PC-9 (cell line): ENCODE data around the gene PDK4. TPM values are rescaled to one million over a fixed set of nuclear protein-coding genes. Genes with fewer than 3 reads are reported as not detected.

Source experiments
- BruUV-seq: library from RNA; stranded (reverse); fragments of 400-500 nt; replicated peaks from 2 replicates; lab custom pipeline; 2021; lab: Mats Ljungman, UMichigan
- CTCF ChIA-PET: fragments of 300-600 bp; sonication (Branson Sonifier 250); formaldehyde crosslinking; loops from one replicate; lab custom pipeline; 2022; ENCODE audit warnings: antibody characterized with exemption; lab: Charles Lee
- POLR2A ChIA-PET: fragments of 300-600 bp; sonication (Branson Sonifier 250); formaldehyde crosslinking; loops from one replicate; lab custom pipeline; 2022; ENCODE audit warnings: antibody characterized with exemption; ENCODE audit not compliant: unreplicated experiment; lab: Charles Lee
- DNase-seq, 2 experiments: peaks; one replicate each; pipeline versions ENCODE4 v3.0.0 to v3.0.0-alpha.2; 2015 to 2022; ENCODE audit warnings: mixed read lengths in 1 of 2
- H2AFZ ChIP-seq: fragments of 200-600 bp; sonication (generic); 2 replicates; pipeline ENCODE4 v1.8.1; 2017; ENCODE audit warnings: antibody characterized with exemption
- H3F3A ChIP-seq: fragments of 200-600 bp; sonication (generic); 2 replicates; pipeline ENCODE4 v1.8.1; 2017; ENCODE audit warnings: antibody characterized with exemption, mild to moderate bottlenecking, low read depth; ENCODE audit not compliant: insufficient read depth
- H3K27ac ChIP-seq: fragments of 200-600 bp; sonication (generic); 2 replicates; pipeline ENCODE4 v1.6.1; 2016; ENCODE audit warnings: mixed run types
- H3K27me3 ChIP-seq: fragments of 200-600 bp; sonication (generic); 2 replicates; pipeline ENCODE4 v1.6.1; 2016; ENCODE audit warnings: low read depth, mixed run types; ENCODE audit not compliant: insufficient read depth
- H3K36me3 ChIP-seq: fragments of 200-600 bp; sonication (generic); 2 replicates; pipeline ENCODE4 v1.6.1; 2016; ENCODE audit warnings: low read depth, mixed run types
- H3K4me1 ChIP-seq: fragments of 200-600 bp; sonication (generic); replicated peaks from 2 replicates; pipeline ENCODE4 v1.6.1; 2016; ENCODE audit warnings: mixed run types; ENCODE audit not compliant: insufficient read depth
- H3K4me2 ChIP-seq: fragments of 200-600 bp; sonication (generic); 2 replicates; pipeline ENCODE4 v1.6.1; 2017; ENCODE audit warnings: mixed run types
- H3K4me3 ChIP-seq: fragments of 200-600 bp; sonication (generic); 2 replicates; pipeline ENCODE4 v1.6.1; 2016; ENCODE audit warnings: mixed run types
- H3K79me2 ChIP-seq: fragments of 200-600 bp; sonication (generic); 2 replicates; pipeline ENCODE4 v1.6.1; 2017; ENCODE audit warnings: low read depth, mixed run types
- H3K9me2 ChIP-seq: fragments of 200-600 bp; sonication (generic); 2 replicates; pipeline ENCODE4 v1.8.1; 2017; ENCODE audit warnings: mild to moderate bottlenecking; ENCODE audit not compliant: insufficient read depth
- H3K9me3 ChIP-seq: fragments of 200-600 bp; sonication (generic); 2 replicates; pipeline ENCODE4 v1.8.1; 2016; ENCODE audit warnings: low read depth; ENCODE audit not compliant: insufficient read depth
- H4K20me1 ChIP-seq: fragments of 200-600 bp; sonication (generic); 2 replicates; pipeline ENCODE4 v1.8.1; 2017; ENCODE audit not compliant: insufficient read depth
- EZH2 ChIP-seq: fragments of 200-600 bp; sonication (generic); IDR thresholded peaks from 2 replicates; pipeline ENCODE4 v1.8.0; 2017; ENCODE audit warnings: antibody characterized with exemption, low read depth
- intact Hi-C: fragments of 100-400 bp; cut with micrococcal nuclease; formaldehyde crosslinking; loops from one replicate; pipeline ENCODE4 v1.10.0; 2022; ENCODE audit not compliant: unreplicated experiment
- total RNA-seq: library from RNA; stranded (reverse); gene quantifications from 2 replicates; pipeline ENCODE4 v1.2.3, GENCODE V29; 2021
- TF ChIP-seq, protein P1 (sequence below): fragments of 200-600 bp; sonication (generic); conservative IDR thresholded peaks from 2 replicates; pipeline ENCODE4 v1.6.1; 2017; ENCODE audit warnings: mixed run types, antibody characterized with exemption, mild to moderate bottlenecking, moderate library complexity

The PDK4 gene
- total RNA-seq, 1 experiment from 2014 or later = 4.8 TPM

GRCh38 chr7:95619921-95620320, 23.6 kb upstream of the PDK4 start:
- BruUV-seq = no TSS peak

GRCh38 chr7:95619517-95619916, 23.2 kb upstream of the PDK4 start:
- Histone ChIP-seq H3K27ac (no peak overlapping the region), H3K4me3 (no peak overlapping the region), H4K20me1 (no peaks in the 10 kb centered on the region), H3F3A (no peaks in the 10 kb centered on the region), H3K4me2 (no peak overlapping the region), H3K27me3 (no peaks in the 10 kb centered on the region), H3K79me2 (no peaks in the 10 kb centered on the region), H3K9me2 (no peaks in the 10 kb centered on the region), H2AFZ (no peak overlapping the region), H3K4me1 (no peaks in the 10 kb centered on the region), H3K9me3 (no peaks in the 10 kb centered on the region; the same call in 1 of the 2 replicates), H3K36me3 (no peaks in the 10 kb centered on the region)
- ChIA-PET POLR2A (no interaction called here), CTCF (no interaction called here)
- no peak for DNase-seq
- TF ChIP-seq, protein P1, sequence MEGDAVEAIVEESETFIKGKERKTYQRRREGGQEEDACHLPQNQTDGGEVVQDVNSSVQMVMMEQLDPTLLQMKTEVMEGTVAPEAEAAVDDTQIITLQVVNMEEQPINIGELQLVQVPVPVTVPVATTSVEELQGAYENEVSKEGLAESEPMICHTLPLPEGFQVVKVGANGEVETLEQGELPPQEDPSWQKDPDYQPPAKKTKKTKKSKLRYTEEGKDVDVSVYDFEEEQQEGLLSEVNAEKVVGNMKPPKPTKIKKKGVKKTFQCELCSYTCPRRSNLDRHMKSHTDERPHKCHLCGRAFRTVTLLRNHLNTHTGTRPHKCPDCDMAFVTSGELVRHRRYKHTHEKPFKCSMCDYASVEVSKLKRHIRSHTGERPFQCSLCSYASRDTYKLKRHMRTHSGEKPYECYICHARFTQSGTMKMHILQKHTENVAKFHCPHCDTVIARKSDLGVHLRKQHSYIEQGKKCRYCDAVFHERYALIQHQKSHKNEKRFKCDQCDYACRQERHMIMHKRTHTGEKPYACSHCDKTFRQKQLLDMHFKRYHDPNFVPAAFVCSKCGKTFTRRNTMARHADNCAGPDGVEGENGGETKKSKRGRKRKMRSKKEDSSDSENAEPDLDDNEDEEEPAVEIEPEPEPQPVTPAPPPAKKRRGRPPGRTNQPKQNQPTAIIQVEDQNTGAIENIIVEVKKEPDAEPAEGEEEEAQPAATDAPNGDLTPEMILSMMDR = no peak
- no peak for TF ChIP-seq EZH2
- BruUV-seq = no TSS peak
- intact Hi-C loops = no loop called here

More at GRCh38 chr7:95619921-95620320, 23.6 kb upstream of the PDK4 start:
- ChIA-PET POLR2A (no interaction called here), CTCF (no interaction called here)
- no peaks in the 10 kb centered on the region for H3K4me1 ChIP-seq
- no peaks in the 10 kb centered on the region for H3F3A ChIP-seq
- DNase-seq = no peak
- intact Hi-C loops = no loop called here
- TF ChIP-seq, protein P1 = no peak
- no peak for TF ChIP-seq EZH2
- H2AFZ ChIP-seq = no peak overlapping the region
- no peak overlapping the region for H3K4me3 ChIP-seq
- no peaks in the 10 kb centered on the region for H4K20me1 ChIP-seq
- H3K27ac ChIP-seq = no peak overlapping the region
- H3K9me3 ChIP-seq = no peaks in the 10 kb centered on the region; the same call in 1 of the 2 replicates
- no peak overlapping the region for H3K4me2 ChIP-seq
- H3K79me2 ChIP-seq = no peaks in the 10 kb centered on the region
- H3K36me3 ChIP-seq = no peaks in the 10 kb centered on the region
- no peaks in the 10 kb centered on the region for H3K9me2 ChIP-seq
- no peaks in the 10 kb centered on the region for H3K27me3 ChIP-seq

- no peaks in the 10 kb centered on the region for H4K20me1 ChIP-seq
- ChIA-PET CTCF (no interaction called here), POLR2A (no interaction called here)
- H3K9me3 ChIP-seq = no peaks in the 10 kb centered on the region; the same call in 1 of the 2 replicates
- peaks cover 2% of the 10 kb centered on the region; the same call in 1 of the 2 replicates for H3F3A ChIP-seq
- intact Hi-C loops = no loop called here
- no peak overlapping the region for H2AFZ ChIP-seq
- H3K36me3 ChIP-seq = no peaks in the 10 kb centered on the region
- H3K9me2 ChIP-seq = no peaks in the 10 kb centered on the region
- DNase-seq = no peak
- peaks cover 14% of the 10 kb centered on the region for H3K4me1 ChIP-seq
- TF ChIP-seq, protein P1 = no peak
- no peak for TF ChIP-seq EZH2
- H3K27ac ChIP-seq = no peak overlapping the region
- H3K4me2 ChIP-seq = no peak overlapping the region
- BruUV-seq = no TSS peak
- H3K79me2 ChIP-seq = no peaks in the 10 kb centered on the region
- H3K4me3 ChIP-seq = no peak overlapping the region
- no peaks in the 10 kb centered on the region for H3K27me3 ChIP-seq
Measured at GRCh38 chr7:95614442-95614940, 18.2 kb upstream of the PDK4 start.
